ENCODE data around the gene CCL11.

The CCL11 gene

GRCh38 chr17:34257299-34257985 is 28.1 kb upstream of the CCL11 start:
- no peak for DNase-seq

GRCh38 chr17:34257986-34258326 is 27.6 kb upstream of the CCL11 start:
- no peak for DNase-seq

- no peak for DNase-seq
Observed at GRCh38 chr17:34259146-34259545, 26.4 kb upstream of the CCL11 start.

- DNase-seq: no peak
Observed at GRCh38 chr17:34260861-34261260, 24.7 kb upstream of the CCL11 start.

GRCh38 chr17:34261568-34262337 is 23.8 kb upstream of the CCL11 start:
- DNase-seq: no peak

GRCh38 chr17:34265711-34266110 is 19.8 kb upstream of the CCL11 start:
- no peak for DNase-seq

- no peak for DNase-seq
Observed at GRCh38 chr17:34269969-34270368, 15.6 kb upstream of the CCL11 start, which contains the start of gene CCL7. Gene CCL7 (plus strand): TSS chr17:34270221. CDS start chr17:34270291, 70 bp downstream.

- DNase-seq: no peak
Observed at GRCh38 chr17:34275881-34276280, 9.7 kb upstream of the CCL11 start.

GRCh38 chr17:34276826-34277225 is 8.7 kb upstream of the CCL11 start:
- DNase-seq: no peak

- no peak for DNase-seq
Observed at GRCh38 chr17:34283571-34283970, 2.0 kb upstream of the CCL11 start.

- no peak for DNase-seq
Observed at GRCh38 chr17:34287875-34288274, 2.3 kb downstream of the CCL11 start.

GRCh38 chr17:34290586-34290985 is 5.0 kb downstream of the CCL11 start:
- no peak for DNase-seq

- no peak for DNase-seq
Observed at GRCh38 chr17:34291721-34292348, 6.3 kb downstream of the CCL11 start.

- no peak for DNase-seq
Observed at GRCh38 chr17:34299027-34299426, 13.5 kb downstream of the CCL11 start.

GRCh38 chr17:34299956-34300577 is 14.5 kb downstream of the CCL11 start:
- no peak for DNase-seq

GRCh38 chr17:34300652-34301370 is 15.3 kb downstream of the CCL11 start:
- DNase-seq: no peak

- DNase-seq: no peak
Observed at GRCh38 chr17:34301986-34302385, 16.4 kb downstream of the CCL11 start.

GRCh38 chr17:34302636-34303035 is 17.1 kb downstream of the CCL11 start:
- no peak for DNase-seq

GRCh38 chr17:34303606-34304005 is 18.1 kb downstream of the CCL11 start:
- no peak for DNase-seq

GRCh38 chr17:34305061-34305460 is 19.5 kb downstream of the CCL11 start:
- DNase-seq: no peak

- DNase-seq: no peak
Observed at GRCh38 chr17:34305606-34306005, 20.1 kb downstream of the CCL11 start.
